Temporal lobe (tissue), 2 donors: ENCODE results near the gene ANGPTL7. TPM values are rescaled to one million over a fixed set of nuclear protein-coding genes. Genes with fewer than 3 reads are reported as not detected.

ENCODE experiments used
- small RNA-seq: library from RNA; depleted of rRNA; stranded (forward); fragments of <200 nt; gene quantifications from one replicate; pipeline ENCODE3, GENCODE V24; 2014; ENCODE audit warnings: low replicate concordance
- total RNA-seq: library from RNA; depleted of rRNA; stranded (reverse); fragments of >200 nt; gene quantifications from one replicate; pipeline ENCODE4 v1.2.3, GENCODE V29; 2014

Gene ANGPTL7
- total RNA-seq, 1 donor from 2014 or later, result 0.25 TPM

Small RNA genes within 50 kb of the gene (small RNA-seq; reads per million reads assigned to genes)
- not detected for gene RNU6-291P
- not detected for gene RNU6-537P
- gene RPL39P6, result not detected

Other genes with a start within 250 kb of the ANGPTL7 start
- gene TARDBP, start 176.7 kb upstream of the ANGPTL7 start, total RNA-seq, result 147 TPM
- not detected for gene MASP2, start 142.1 kb upstream of the ANGPTL7 start, total RNA-seq
- 35.4 TPM for gene SRM, start 129.3 kb upstream of the ANGPTL7 start, total RNA-seq
- 34.9 TPM for gene EXOSC10, start 89.5 kb upstream of the ANGPTL7 start, total RNA-seq
- gene MTOR, start 73.2 kb downstream of the ANGPTL7 start, total RNA-seq, result 36.6 TPM
- 13.3 TPM for gene UBIAD1, start 83.8 kb downstream of the ANGPTL7 start, total RNA-seq